Measurements from ENCODE around the gene VWA8. TPM values are rescaled to one million over a fixed set of nuclear protein-coding genes. Genes with fewer than 3 reads are reported as not detected.
"Not testable (repeated sequence)": the region's sequence is repeated elsewhere in the genome, so short reads cannot be mapped to it uniquely, and the experiment has no call there.

The VWA8 gene
- total RNA-seq, 1 donor from 2014 or later: 49.3 TPM

GRCh38 chr13:41930154-41930553, 30.8 kb downstream of the VWA8 start:
- FAIRE-seq: no peak
- DNase-seq (ENCODE audit: low spot score in 2 of 2): no peak

DNA sequence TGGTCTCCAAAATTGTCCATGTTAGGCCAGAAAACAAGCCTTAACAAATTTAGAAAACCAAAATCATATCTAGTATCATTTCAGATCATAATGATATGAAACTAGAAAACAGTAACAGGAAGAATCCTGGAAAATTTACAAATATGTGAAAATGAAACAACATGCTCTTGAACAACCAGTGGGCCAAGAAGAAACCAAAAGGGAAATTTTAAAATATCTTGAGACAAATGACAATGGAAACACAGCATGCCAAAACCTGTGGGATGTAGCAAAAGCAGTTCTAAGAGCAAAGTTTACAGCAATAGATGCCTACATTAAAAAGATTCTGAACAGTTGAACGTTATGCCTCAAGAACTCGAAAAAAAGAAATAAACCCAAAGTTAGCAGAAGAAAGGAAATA, 32.6 kb downstream of the VWA8 start:
- FAIRE-seq: no peak
- DNase-seq (ENCODE audit: low spot score in 2 of 2): no peak

DNA sequence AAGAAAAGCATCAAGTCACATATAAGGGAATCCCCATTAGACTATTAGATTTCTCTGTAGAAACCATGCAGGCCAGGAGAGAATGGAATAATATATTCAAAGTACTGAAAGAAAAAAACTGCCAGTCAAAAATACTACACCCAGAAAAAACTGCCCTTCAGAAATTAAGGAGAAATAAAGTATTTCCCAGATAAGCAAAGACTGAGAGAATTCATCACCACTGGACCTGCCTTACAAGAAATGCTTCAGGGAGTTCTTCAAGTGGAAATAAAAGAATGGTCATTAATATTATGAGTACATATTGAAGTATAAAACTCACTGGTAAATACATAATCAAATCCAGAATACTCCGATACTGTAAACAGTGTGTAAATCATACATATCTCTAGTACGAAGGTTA, 35.9 kb downstream of the VWA8 start:
- DNase-seq (ENCODE audit: low spot score in 2 of 2) (no peak), FAIRE-seq (no peak)

DNA sequence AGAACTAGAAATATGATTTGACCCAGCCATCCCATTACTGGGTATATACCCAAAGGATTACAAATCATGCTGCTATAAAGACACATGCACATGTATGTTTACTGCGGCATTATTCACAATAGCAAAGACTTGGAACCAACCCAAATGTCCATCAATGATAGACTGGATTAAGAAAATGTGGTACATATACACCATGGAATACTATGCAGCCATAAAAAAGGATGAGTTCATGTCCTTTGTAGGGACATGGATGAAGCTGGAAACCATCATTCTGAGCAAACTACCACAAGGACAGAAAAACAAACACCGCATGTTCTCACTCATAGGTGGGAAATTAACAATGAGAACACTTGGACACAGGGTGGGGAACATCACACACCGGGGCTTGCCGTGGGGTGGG, 38.0 kb downstream of the VWA8 start:
- DNase-seq (ENCODE audit: low spot score in 2 of 2); FAIRE-seq: not testable (repeated sequence)

- FAIRE-seq (no peak), DNase-seq (ENCODE audit: low spot score in 2 of 2) (no peak)
Observed at GRCh38 chr13:41919741-41920487, 41.0 kb downstream of the VWA8 start.

DNA sequence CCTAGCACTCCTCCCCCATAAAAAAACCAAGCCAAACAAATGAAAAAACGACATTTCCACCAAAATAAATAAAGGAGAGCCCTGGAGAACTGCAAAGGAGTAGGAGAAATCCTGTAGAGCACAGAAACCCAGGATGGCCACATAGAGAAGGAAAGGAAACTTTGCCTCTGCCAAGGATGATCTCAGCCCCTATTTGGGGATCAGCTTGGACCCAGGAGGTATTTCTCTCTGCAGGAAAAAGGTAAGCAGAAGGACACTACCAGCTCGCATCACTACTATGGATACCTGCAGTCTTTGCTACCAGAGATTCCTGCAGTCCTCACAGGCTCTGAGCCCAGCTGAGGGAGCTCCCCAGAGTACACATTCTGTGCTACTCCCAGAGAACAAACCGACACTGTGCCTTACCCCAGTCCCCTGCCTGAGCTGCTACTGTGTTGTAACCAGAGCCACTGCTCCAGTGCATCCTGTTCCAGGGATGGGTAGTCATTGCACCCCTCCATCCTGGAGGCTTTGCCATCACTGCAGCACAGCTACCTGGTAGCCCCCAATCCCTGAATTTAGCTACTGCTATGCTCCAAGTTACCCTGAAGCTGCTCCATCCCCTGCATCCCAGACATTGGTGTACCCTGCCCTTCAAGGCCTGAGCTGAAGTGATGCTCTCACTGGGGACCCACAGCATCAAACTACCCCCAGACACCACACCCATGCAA, 41.7 kb downstream of the VWA8 start:
- no peak for DNase-seq (ENCODE audit: low spot score in 2 of 2)
- FAIRE-seq: no peak

- FAIRE-seq (no peak), DNase-seq (ENCODE audit: low spot score in 2 of 2) (no peak)
Observed at GRCh38 chr13:41917641-41918040, 43.3 kb downstream of the VWA8 start.

GRCh38 chr13:41916173-41916954, 44.5 kb downstream of the VWA8 start:
- no peak for FAIRE-seq
- peak in 1 of 2 donors; percentile 16 for DNase-seq (ENCODE audit: low spot score in 2 of 2)

DNA sequence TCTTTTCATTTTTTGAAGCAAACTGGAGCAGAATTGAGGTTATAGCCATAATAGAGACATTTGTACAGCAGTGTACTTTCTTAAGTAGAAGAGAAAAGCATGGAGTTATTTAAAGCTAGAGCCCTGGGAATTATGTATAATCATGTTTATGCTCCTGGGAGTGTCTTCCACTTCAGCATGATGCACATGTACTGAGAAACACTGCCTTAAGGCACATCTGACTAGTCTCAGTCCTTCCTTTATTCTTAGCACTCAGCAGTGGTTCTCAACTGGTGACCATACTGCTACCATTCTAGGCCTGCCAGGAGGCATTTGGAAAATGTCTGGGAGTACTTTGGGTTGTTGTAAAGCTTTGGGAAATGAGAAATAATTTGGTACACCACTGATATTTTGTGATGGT, 45.8 kb downstream of the VWA8 start:
- DNase-seq (ENCODE audit: low spot score in 2 of 2): no peak
- no peak for FAIRE-seq

GRCh38 chr13:41914552-41914951, 46.4 kb downstream of the VWA8 start:
- no peak for DNase-seq (ENCODE audit: low spot score in 2 of 2)
- FAIRE-seq: no peak

DNA sequence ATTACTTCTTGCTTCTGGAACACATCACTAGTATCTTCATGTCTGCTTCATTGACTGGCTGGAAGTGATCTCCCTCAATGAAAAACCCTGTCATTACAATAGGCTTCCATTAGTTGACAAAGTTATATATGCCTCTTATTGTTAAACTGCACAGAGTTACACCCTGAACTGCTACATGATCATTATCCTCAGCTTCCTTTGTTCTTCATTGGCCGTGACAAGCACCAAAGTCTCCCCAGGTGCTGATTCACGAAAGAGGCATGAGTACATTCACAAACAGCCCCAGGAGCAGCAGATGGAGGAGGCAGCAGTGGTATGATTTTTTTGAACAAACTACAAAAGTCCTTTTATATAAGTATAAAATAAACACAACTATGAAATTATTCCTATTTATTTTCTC, 51.4 kb downstream of the VWA8 start:
- FAIRE-seq (no peak), DNase-seq (ENCODE audit: low spot score in 2 of 2) (no peak)

DNA sequence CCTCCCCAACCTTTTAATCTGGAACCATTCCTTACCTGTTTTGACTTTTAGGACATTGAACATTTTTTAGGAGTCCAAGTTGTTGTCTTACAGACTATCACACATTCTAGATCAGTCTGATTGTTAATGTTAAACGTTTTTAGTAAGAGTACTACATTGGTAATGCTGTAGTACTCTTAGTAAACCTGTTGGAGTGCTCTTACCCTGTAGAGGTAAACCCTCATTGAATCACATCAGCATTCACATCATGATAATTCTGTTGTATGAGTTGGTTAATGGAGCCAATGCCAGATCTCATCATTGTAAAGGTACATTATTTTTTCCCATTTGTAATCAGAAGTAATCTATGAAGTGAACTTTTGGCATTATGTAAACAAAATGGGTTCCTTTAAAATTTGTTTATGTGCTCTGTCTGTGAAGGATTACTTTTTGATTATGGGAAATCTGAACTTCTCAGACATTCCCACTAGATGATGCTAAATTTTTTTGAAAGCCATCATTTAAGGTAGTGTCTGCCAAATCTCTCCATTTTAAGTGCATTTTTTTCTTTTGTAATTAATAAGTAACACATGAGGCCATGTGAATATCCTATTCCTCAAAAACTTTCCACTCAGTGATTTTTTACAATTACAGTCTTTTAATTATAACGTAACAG, 55.2 kb downstream of the VWA8 start:
- FAIRE-seq: no peak
- no peak for DNase-seq (ENCODE audit: low spot score in 2 of 2)

DNA sequence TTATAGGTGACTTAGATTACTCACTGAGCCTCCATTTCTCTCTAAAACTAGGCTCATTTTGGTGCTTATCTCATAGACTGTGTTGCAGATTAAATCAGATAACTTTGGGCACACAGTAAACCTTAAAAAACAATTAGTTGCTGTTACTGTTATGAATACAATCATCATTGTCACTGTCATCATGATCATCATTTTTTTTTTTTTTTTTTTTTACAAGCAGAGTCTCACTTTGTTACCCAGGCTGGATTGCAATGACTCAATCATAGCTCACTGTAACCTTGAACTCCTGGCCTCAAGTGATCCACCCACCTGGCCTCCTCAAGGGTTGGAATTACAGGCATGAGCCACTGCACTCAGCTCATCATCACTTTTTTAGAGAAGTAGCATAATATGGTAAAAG, 60.0 kb downstream of the VWA8 start:
- FAIRE-seq: no peak
- DNase-seq (ENCODE audit: low spot score in 2 of 2): no peak

DNA sequence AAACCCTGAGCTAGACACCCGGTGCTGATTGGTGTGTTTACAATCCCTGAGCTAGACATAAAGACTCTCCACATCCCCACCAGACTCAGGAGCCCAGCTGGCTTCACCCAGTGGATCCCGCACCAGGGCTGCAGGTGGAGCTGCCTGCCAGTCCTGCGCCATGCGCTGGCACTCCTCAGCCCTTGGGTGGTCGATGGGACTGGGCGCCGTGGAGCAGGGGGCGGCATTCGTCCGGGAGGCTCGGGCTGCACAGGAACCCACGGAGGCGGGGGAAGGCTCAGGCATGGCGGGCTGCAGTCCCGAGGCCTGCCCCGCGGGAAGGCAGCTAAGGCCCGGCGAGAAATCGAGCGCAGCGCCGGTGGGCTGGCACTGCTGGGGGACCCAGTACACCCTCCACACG, 62.5 kb downstream of the VWA8 start:
- not testable (repeated sequence) for FAIRE-seq; DNase-seq (ENCODE audit: low spot score in 2 of 2)

- no peak for FAIRE-seq
Observed at GRCh38 chr13:41897126-41897525, 63.8 kb downstream of the VWA8 start.

GRCh38 chr13:41895478-41895877, 65.4 kb downstream of the VWA8 start:
- no peak for FAIRE-seq

More at GRCh38 chr13:41897126-41897525, 63.8 kb downstream of the VWA8 start:
- no peak for DNase-seq (ENCODE audit: low spot score in 2 of 2)

GRCh38 chr13:41891119-41891518, 69.8 kb downstream of the VWA8 start:
- DNase-seq (ENCODE audit: low spot score in 2 of 2) (no peak), FAIRE-seq (no peak)

More at GRCh38 chr13:41895478-41895877, 65.4 kb downstream of the VWA8 start:
- DNase-seq (ENCODE audit: low spot score in 2 of 2): no peak

GRCh38 chr13:41883147-41883546, 77.8 kb downstream of the VWA8 start:
- FAIRE-seq (no peak), DNase-seq (ENCODE audit: low spot score in 2 of 2) (no peak)

DNA sequence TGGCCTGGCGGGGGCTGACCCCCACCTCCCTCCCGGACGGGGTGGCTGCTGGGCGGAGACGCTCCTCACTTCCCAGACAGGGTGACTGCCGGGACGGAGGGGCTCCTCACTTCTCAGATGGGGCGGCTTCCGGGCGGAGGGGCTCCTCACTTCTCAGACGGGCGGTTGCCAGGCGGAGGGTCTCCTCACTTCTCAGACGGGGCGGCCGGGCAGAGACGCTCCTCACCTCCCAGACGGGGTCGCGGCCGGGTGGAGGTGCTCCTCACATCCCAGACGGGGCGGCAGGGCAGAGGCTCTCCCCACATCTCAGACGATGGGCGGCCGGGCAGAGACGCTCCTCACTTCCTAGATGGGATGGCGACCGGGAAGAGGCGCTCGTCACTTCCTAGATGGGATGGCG, 79.0 kb downstream of the VWA8 start:
- FAIRE-seq; DNase-seq (ENCODE audit: low spot score in 2 of 2): not testable (repeated sequence)

GRCh38 chr13:41880966-41881365, 79.9 kb downstream of the VWA8 start:
- FAIRE-seq (no peak), DNase-seq (ENCODE audit: low spot score in 2 of 2) (no peak)

DNA sequence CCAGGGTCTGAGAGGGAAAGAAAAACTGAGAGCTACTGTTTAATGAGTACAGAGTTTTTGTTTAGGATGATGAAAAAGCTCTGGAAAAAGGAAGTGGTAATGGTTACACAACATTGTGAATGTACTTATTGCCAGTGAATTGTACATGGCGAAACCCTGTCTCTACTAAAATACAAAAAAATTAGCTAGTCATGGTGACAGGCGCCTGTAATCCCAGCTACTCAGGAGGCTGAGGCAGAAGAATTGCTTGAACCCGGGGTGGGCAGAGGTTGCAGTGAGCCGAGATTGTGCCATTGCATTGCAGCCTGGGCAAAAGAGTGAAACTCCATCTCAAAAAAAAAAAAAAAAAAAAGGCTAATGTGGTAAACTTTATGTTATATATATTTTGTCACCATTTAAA, 96.3 kb downstream of the VWA8 start:
- no peak for FAIRE-seq
- DNase-seq (ENCODE audit: low spot score in 2 of 2): no peak
